ENCODE results near the gene RPL28.

- TF ChIP-seq POLR2A (IDR thresholded peaks at IDR 0.05) (no peak), CTCF (IDR thresholded peaks at IDR 0.05) (no peak)
These were observed 16.8 kb downstream of the RPL28 start for GRCh38 chr19:55402509-55402908.
